Skeletal muscle tissue (tissue), 4 donors: ENCODE data around the gene VPS8. TPM values are rescaled to one million over a fixed set of nuclear protein-coding genes. Genes with fewer than 3 reads are reported as not detected.
A peak's percentile ranks its signal among the peaks of the same experiment; 100 is the strongest.

Source experiments
- H3K27ac ChIP-seq: one replicate; pipeline ENCODE4 v1.7.0; 2013; ENCODE audit warnings: mild to moderate bottlenecking, low read depth, low read length, inconsistent platforms
- H3K27me3 ChIP-seq, 3 donors: one replicate each; pipeline ENCODE4 v1.7.0; 2013; ENCODE audit warnings: low read length in 3 of 3; ENCODE audit not compliant: control insufficient read depth in 3 of 3, insufficient read depth in 3 of 3
- H3K36me3 ChIP-seq, 3 donors: one replicate each; pipeline ENCODE4 v1.7.0; 2013; ENCODE audit warnings: low read length in 3 of 3; ENCODE audit not compliant: control insufficient read depth in 3 of 3, insufficient read depth in 3 of 3
- H3K4me1 ChIP-seq, 3 donors: one replicate each; pipeline ENCODE4 v1.7.0; 2013; ENCODE audit warnings: low read length in 3 of 3, mild to moderate bottlenecking in 3 of 3; ENCODE audit not compliant: control insufficient read depth in 3 of 3, insufficient read depth in 3 of 3
- H3K4me3 ChIP-seq, 3 donors: one replicate each; pipeline ENCODE4 v1.7.0; 2013; ENCODE audit warnings: low read length in 3 of 3
- H3K9ac ChIP-seq, 3 donors: one replicate each; pipeline ENCODE4 v1.7.0; 2013; ENCODE audit warnings: low read length in 3 of 3, mild to moderate bottlenecking in 3 of 3, moderate library complexity in 2 of 3, low read depth in 1 of 3
- H3K9me3 ChIP-seq, 3 donors: one replicate each; pipeline ENCODE4 v1.7.0; 2013; ENCODE audit warnings: low read length in 3 of 3; ENCODE audit not compliant: control insufficient read depth in 3 of 3
- total RNA-seq: library from RNA; depleted of rRNA; stranded (reverse); fragments of >200 nt; gene quantifications from one replicate; pipeline ENCODE4 v1.2.3, GENCODE V29; 2014
- donor health status: Osteomylitis.

VPS8 gene
- total RNA-seq, 1 donor from 2014 or later = 316 TPM

DNA sequence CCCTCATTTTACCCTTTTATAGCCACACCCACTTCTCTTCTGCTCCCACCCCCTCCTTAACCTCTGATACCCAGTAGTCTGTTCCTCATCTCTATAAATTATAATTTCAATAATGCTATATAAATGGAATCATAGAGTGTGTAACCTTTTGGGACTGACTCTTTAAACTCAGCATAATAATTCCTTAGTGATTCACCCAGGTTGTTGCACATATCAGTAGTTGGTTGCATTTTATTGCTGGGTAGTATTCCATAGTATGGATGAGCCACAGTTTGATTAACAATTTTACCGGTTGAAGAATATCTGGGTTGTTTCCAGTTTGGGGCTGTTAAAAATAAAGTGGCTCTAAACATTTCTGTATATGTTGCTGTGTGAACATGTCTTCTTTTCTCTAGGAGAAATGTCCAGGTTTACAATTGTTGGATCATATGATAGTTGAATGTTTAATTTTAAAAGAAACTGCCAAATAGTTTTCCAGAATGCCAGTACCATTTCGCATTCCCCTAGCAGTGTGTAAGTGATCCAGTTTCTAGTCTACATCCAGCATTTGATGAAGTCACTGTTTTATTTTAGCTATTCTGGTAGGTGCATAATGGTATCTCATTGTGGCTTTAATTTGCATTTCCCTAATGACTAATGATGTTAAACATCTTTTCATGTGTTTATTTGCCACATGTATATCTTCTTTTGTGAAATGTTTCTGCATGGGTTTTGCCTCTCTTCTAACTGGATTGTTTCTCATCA, 68.5 kb downstream of the VPS8 start:
- Histone ChIP-seq H3K36me3 (peaks cover 2 to 25% (median 20%) of the 10 kb centered on the region in 3 donors), H3K27ac (peak overlapping the region; percentile 18), H3K9me3 (no peaks in the 10 kb centered on the region), H3K4me3 (no peak overlapping the region), H3K4me1 (peaks cover 0 to 12% (median 0%) of the 10 kb centered on the region in 3 donors), H3K27me3 (no peaks in the 10 kb centered on the region), H3K9ac (no peak overlapping the region)

DNA sequence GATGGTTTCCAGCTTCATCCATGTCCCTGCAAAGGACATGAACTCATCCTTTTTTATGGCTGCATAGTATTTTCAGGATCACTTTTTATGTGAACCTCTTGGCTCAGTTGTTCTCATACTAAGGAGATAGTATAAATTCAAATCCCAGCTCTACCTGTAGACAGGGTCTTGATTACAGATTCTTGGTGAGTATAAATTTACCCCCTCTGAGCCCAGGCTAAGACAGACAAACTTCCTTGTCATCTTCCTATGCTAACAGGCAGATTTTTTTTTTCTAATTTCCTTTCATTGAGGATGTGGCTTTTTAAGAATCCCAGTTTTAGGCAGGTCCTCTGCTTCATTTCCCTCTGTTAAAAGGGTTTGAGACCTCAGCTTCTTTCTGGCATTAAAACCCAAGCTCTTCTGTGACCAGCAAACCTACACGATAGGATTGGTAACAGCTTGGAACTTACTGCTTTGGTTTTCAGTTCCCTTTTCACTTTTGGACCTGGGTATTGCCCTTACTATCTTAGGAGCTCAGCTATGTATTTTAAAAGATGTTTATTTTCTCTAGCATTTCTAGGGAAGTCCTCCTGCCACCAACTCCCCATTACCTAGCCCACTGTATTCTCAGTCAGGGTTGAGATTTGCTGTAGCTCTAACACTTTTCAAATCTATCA, 72.5 kb downstream of the VPS8 start:
- Histone ChIP-seq H3K36me3 (peaks cover 5 to 24% (median 17%) of the 10 kb centered on the region in 3 donors), H3K4me1 (peaks cover 0 to 10% (median 0%) of the 10 kb centered on the region in 3 donors)

DNA sequence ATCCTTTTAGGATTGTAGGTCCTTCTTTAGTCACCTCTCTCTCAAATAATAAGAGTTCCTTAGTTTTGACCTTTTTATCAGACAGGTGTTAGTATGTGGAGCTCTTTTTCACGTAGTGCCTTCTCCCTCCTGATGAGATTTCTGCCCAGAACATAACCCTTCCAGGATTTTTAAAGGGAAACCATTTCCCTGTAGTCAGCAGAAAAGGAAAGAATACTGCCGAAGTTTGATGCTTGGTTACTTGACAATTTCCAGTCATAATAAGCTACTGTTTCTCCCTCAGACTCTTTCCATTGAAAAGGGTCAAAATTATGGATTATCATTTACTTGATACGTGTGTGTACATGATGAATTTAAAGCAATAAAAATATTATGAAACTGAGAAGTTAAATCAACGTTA, 73.1 kb downstream of the VPS8 start:
- peaks cover 0 to 5% (median 0%) of the 10 kb centered on the region in 3 donors for H3K4me1 ChIP-seq
- H3K4me3 ChIP-seq = no peak overlapping the region
- H3K9me3 ChIP-seq = no peaks in the 10 kb centered on the region
- no peak overlapping the region for H3K27ac ChIP-seq
- H3K27me3 ChIP-seq = no peaks in the 10 kb centered on the region
- H3K9ac ChIP-seq = no peak overlapping the region
- H3K36me3 ChIP-seq = peaks cover 5 to 30% (median 17%) of the 10 kb centered on the region in 3 donors

More for the DNA sequence above, 72.5 kb downstream of the VPS8 start:
- Histone ChIP-seq H3K9me3 (no peaks in the 10 kb centered on the region), H3K9ac (no peak overlapping the region), H3K27ac (no peak overlapping the region), H3K27me3 (no peaks in the 10 kb centered on the region), H3K4me3 (no peak overlapping the region)

DNA sequence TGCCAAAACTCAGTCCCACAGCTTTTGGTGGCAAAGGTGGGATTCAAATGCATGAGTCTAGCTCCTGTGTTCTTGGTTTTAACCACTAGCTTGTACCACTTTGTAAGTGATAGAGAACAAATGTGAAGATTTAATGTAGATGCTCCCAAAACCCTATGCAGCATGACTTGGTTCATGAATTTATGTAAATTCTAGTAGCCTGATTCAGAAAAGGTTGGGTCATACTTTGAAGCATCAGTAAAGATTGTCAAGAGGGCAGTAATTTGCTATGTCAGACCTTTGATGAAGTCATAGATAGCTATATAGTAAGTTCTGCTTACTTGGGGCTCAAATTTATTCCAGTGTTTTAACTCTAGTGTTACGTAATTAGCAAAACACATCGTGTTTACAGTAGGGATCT, 75.6 kb downstream of the VPS8 start:
- Histone ChIP-seq H3K27me3 (no peaks in the 10 kb centered on the region), H3K4me3 (no peak overlapping the region), H3K9ac (no peak overlapping the region), H3K36me3 (peaks cover 5 to 33% (median 17%) of the 10 kb centered on the region in 3 donors), H3K4me1 (no peaks in the 10 kb centered on the region), H3K9me3 (no peaks in the 10 kb centered on the region), H3K27ac (no peak overlapping the region)

DNA sequence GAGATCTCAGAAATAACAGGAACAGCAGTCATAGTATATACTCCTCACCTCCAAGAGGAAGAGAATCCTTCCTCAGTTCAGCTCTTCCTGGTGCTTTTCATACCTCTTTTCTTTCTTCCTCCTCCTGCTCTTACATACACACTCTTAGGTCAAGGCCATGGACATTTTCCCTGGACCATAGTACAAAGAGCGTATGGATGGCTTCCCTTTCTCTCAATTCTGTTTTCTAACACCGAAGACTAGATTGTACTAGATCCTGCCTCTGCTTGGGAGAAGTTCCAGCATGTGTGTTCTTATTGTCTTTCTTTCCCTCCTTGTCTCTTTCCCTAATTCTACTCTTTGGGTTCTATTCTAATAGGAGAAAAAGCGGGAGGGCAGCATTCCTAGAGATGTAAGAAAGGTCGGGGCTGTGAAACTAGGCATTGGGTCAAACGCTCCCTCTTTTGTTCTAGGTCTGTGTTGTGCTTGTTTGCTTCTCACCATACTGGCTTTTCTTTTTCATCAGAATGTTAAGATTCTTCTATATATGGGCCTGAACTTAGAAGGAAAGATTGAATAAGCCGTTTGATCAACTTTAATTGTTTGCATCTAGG, 77.4 kb downstream of the VPS8 start:
- Histone ChIP-seq H3K27ac (no peak overlapping the region), H3K9me3 (no peaks in the 10 kb centered on the region), H3K4me3 (no peak overlapping the region), H3K9ac (peak overlapping the region in 1 of 3 donors; percentile 5), H3K36me3 (peaks cover 5 to 32% (median 20%) of the 10 kb centered on the region in 3 donors), H3K4me1 (no peaks in the 10 kb centered on the region), H3K27me3 (no peaks in the 10 kb centered on the region)

DNA sequence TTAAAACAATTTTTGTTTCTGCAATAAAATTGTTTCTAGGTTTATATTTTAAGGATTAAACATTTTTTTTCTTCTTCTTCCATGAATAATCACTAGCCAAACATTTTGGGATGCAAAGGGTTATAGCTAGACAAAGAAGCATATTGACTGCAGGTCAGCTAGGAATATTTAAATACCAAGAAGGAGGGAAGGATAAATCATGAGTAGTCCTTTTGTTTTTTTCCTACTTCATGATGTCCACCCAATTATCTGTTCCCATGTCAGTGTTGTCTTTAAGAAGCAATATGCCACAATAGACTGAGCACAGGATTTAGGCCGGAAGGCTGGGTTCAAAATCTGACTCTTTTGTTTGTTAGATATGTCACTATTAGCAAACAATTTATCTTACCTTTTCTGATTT, 82.1 kb downstream of the VPS8 start:
- Histone ChIP-seq H3K9ac (no peak overlapping the region), H3K4me3 (no peak overlapping the region), H3K9me3 (no peaks in the 10 kb centered on the region), H3K4me1 (no peaks in the 10 kb centered on the region), H3K36me3 (peaks cover 3 to 17% (median 15%) of the 10 kb centered on the region in 3 donors), H3K27me3 (no peaks in the 10 kb centered on the region), H3K27ac (no peak overlapping the region)

DNA sequence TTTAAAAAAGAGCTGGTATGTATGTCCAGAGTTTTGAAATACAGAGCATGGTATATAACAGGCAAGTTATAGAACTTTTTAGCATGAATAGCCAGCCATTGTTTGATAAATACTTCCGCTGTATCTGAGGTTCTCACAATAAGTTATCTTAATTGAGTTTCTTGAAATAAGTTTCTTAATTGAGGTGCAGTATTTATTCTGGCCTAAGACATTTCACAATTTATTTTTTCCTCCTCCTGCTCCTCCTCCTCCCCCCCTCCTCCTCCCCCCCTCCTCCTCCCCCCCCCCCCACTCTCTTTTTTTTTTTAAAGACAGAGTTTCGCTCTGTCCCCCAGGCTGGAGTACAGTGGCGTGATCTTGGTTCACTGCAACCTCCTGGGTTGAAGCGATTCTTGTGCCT, 83.4 kb downstream of the VPS8 start:
- no peak overlapping the region for H3K4me3 ChIP-seq
- peaks cover 0 to 18% (median 11%) of the 10 kb centered on the region in 3 donors for H3K36me3 ChIP-seq
- no peaks in the 10 kb centered on the region for H3K27me3 ChIP-seq
- H3K9ac ChIP-seq = no peak overlapping the region
- H3K4me1 ChIP-seq = no peaks in the 10 kb centered on the region
- H3K9me3 ChIP-seq = no peaks in the 10 kb centered on the region
- no peak overlapping the region for H3K27ac ChIP-seq

DNA sequence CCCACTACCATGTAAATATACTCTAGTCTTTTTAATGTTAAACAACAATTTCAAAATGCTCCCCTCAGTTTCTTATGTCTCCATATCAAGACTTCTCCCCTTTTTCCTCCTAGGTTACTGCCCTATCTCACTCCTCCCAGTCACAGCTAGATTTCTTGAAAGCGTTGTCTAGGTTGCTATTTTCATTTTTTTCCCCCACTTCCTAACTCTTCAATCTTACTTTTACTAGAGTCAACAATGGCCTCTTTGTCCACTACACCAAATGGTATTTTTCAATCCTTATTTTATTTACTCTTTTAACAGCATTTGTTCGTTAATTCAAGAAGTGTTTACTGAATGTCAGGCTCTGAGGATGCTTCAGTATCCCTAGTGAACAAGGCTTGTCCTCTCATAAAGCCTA, 84.4 kb downstream of the VPS8 start:
- peaks cover 0 to 22% (median 10%) of the 10 kb centered on the region in 3 donors for H3K36me3 ChIP-seq
- H3K27me3 ChIP-seq = no peaks in the 10 kb centered on the region
- no peak overlapping the region for H3K4me3 ChIP-seq
- no peaks in the 10 kb centered on the region for H3K9me3 ChIP-seq
- H3K27ac ChIP-seq = no peak overlapping the region
- no peak overlapping the region for H3K9ac ChIP-seq
- H3K4me1 ChIP-seq = no peaks in the 10 kb centered on the region

DNA sequence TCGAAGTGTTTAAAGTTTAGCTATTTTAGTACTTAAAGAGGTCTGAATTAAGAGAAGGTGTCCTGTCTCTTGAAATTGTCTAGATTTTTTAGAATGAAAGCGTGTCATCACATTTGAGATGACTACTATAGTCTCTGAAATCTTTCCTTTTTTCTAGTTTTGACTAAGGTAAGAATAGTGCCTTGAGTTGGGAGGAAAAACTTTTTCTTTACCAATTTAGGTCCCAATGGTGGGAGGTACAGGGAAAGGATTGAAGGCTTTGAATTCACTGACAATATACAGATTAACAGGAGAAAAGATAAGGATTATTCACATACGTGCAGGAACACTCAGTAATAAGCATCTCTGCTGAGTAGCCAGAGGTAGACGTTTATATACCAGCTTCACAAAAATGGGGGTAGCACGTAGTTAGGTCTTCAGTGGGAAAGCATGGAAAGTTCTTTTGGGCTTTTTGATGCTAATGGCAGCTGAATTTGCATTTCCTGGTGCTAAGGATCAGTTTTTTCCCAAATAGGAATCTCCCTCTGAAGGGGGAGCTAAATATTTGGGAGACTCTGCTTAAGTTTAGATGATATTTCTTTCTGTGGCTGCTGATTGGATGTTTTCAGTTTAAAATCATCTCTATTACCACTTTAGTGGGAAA, 88.1 kb downstream of the VPS8 start:
- Histone ChIP-seq H3K9me3 (no peaks in the 10 kb centered on the region), H3K4me3 (no peak overlapping the region), H3K36me3 (peaks cover 3 to 31% (median 9%) of the 10 kb centered on the region in 3 donors), H3K9ac (no peak overlapping the region), H3K27ac (no peak overlapping the region), H3K4me1 (no peaks in the 10 kb centered on the region), H3K27me3 (no peaks in the 10 kb centered on the region)
